ENCODE data around the gene TBC1D22A.

TBC1D22A gene

DNA sequence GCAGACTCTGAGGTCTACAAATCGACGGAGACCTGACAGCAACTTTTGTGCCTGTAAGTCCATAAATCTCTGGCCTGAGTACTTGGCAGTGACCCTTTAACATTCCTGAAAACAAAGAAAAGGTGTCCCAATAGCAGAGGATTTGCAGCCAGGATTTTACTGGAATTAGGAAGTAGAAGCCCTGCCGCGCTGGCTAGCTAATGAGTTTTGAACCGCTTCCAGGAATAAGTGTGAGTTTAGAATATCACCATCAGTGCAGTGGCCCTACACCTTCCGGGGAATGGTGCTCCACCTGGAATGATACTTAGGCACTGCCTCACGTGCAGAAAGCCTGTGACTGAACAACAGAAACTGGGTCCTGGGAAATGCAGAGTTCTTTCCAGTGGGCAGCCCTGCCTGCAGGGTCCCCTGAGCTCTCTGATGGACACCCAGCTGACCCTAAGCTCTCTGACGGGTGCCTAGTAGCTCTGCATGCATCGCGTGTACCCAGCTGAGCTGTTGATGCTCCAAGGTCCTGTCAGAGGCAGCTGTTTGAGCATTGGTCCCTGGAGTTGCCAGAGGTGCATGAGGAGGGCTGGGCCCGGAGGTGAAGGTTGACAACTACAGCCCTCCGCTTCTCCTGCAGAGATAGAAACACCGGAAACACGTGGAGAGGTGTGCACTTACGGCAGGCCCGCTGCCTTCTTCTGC is 380.9 kb downstream of the TBC1D22A start:
- no peak overlapping the region for H2AFZ ChIP-seq (ENCODE audit: low read length)
- H3K9ac ChIP-seq (ENCODE audit: low read length), result no peak overlapping the region
- no peaks in the 10 kb centered on the region for H3K4me1 ChIP-seq (ENCODE audit: low read length)
- no peak for DNase-seq
- H3K4me3 ChIP-seq (ENCODE audit: low read length), result no peak overlapping the region
- no peaks in the 10 kb centered on the region for H3K79me2 ChIP-seq (ENCODE audit: low read length)
- no peaks in the 10 kb centered on the region for H3K36me3 ChIP-seq (replicated peaks; ENCODE audit: insufficient read depth, low read length)
- no peaks in the 10 kb centered on the region for H3K9me2 ChIP-seq (replicated peaks; ENCODE audit: insufficient read depth, low read length)
- H4K20me1 ChIP-seq (ENCODE audit: insufficient read depth, low read length), result no peaks in the 10 kb centered on the region
- no peaks in the 10 kb centered on the region for H3F3A ChIP-seq (ENCODE audit: insufficient read depth, low read length)
- TF ChIP-seq EZH2 (optimal IDR thresholded peaks at IDR 0.05; ENCODE audit: low read depth, low read length), result no peak
- TF ChIP-seq, protein P1, sequence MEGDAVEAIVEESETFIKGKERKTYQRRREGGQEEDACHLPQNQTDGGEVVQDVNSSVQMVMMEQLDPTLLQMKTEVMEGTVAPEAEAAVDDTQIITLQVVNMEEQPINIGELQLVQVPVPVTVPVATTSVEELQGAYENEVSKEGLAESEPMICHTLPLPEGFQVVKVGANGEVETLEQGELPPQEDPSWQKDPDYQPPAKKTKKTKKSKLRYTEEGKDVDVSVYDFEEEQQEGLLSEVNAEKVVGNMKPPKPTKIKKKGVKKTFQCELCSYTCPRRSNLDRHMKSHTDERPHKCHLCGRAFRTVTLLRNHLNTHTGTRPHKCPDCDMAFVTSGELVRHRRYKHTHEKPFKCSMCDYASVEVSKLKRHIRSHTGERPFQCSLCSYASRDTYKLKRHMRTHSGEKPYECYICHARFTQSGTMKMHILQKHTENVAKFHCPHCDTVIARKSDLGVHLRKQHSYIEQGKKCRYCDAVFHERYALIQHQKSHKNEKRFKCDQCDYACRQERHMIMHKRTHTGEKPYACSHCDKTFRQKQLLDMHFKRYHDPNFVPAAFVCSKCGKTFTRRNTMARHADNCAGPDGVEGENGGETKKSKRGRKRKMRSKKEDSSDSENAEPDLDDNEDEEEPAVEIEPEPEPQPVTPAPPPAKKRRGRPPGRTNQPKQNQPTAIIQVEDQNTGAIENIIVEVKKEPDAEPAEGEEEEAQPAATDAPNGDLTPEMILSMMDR (IDR thresholded peaks at IDR 0.05; ENCODE audit: low read length), result no peak
- TF ChIP-seq EZH2phosphoT487 (IDR thresholded peaks at IDR 0.05; ENCODE audit: low read length), result no peak
- no peak overlapping the region for H3K27ac ChIP-seq (ENCODE audit: low read length)
- no peak overlapping the region for H3K4me2 ChIP-seq (ENCODE audit: low read depth, low read length)
- H3K27me3 ChIP-seq (replicated peaks; ENCODE audit: insufficient read depth, low read length), result no peaks in the 10 kb centered on the region
- H3K9me3 ChIP-seq (replicated peaks; ENCODE audit: insufficient read depth, low read length), result no peaks in the 10 kb centered on the region

DNA sequence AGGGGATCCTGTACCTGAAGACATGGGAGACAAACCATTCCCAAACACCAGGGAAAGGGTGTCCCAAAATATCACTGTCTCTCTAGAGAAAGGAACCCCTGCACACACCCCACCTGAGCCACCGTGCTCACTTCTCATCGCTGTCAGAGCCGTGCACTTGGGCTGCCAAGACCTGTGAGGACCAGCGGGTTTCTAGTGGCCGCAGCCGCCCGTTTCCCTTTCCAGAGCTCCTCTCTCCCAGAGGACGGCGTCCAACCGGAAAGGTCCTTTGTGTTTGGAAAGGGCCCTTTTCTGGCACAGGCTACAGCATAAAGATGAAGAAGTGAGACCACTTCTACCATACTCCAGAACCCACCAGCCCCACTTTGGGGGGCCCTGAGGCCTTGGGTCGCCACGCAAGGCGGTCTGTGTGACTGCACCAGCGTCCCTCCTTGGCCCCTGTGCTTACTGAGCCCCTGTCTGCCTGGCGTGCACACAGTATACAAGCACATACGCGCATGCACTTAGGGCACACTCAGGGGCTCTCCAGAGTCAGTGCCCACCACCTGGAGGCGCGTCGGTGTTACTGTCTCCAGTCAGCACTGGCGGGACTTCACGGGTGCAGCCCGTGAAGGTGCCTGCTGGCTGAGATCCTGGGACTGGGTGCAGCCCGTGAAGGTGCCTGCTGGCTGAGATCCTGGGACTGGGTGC is 381.8 kb downstream of the TBC1D22A start:
- no peak overlapping the region for H3K27ac ChIP-seq (ENCODE audit: low read length)
- TF ChIP-seq, protein P1 (IDR thresholded peaks at IDR 0.05; ENCODE audit: low read length), result no peak
- TF ChIP-seq EZH2 (optimal IDR thresholded peaks at IDR 0.05; ENCODE audit: low read depth, low read length) (no peak), EZH2phosphoT487 (IDR thresholded peaks at IDR 0.05; ENCODE audit: low read length) (no peak)
- H3K4me2 ChIP-seq (ENCODE audit: low read depth, low read length), result no peak overlapping the region
- H3K4me1 ChIP-seq (ENCODE audit: low read length), result no peaks in the 10 kb centered on the region
- H2AFZ ChIP-seq (ENCODE audit: low read length), result no peak overlapping the region
- H3K9me2 ChIP-seq (replicated peaks; ENCODE audit: insufficient read depth, low read length), result no peaks in the 10 kb centered on the region
- H3K4me3 ChIP-seq (ENCODE audit: low read length), result no peak overlapping the region
- no peaks in the 10 kb centered on the region for H3F3A ChIP-seq (ENCODE audit: insufficient read depth, low read length)
- H3K9me3 ChIP-seq (replicated peaks; ENCODE audit: insufficient read depth, low read length), result no peaks in the 10 kb centered on the region
- H4K20me1 ChIP-seq (ENCODE audit: insufficient read depth, low read length), result no peaks in the 10 kb centered on the region
- DNase-seq, result no peak
- H3K36me3 ChIP-seq (replicated peaks; ENCODE audit: insufficient read depth, low read length), result no peaks in the 10 kb centered on the region
- H3K27me3 ChIP-seq (replicated peaks; ENCODE audit: insufficient read depth, low read length), result no peaks in the 10 kb centered on the region
- H3K79me2 ChIP-seq (ENCODE audit: low read length), result no peaks in the 10 kb centered on the region
- H3K9ac ChIP-seq (ENCODE audit: low read length), result no peak overlapping the region

DNA sequence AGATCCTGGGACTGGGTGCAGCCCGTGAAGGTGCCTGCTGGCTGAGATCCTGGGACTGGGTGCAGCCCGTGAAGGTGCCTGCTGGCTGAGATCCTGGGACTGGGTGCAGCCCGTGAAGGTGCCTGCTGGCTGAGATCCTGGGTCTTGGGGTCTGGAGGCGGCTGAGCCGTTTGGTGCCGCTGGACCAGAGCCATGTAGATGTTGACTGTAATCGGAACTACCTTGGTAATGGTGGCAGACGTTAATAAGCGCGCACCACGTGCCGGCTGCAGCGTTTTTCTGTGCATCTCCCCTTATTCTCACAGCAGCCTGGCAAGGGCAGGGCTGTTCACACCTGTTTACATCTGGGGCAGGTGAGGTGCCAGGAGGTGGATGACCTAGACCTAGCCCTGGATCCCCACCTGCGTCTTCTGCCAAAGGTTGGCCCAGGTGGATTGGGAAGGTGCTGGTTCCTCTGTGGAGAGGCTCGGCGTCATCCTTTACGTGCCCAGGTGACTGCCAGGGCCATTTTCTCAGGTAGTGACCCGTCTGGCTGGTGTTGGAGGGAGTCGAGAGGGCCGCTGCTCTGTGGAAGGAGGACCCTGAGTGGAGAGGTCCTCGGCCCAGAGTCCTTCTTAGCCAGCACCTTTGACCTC is 382.5 kb downstream of the TBC1D22A start:
- no peak overlapping the region for H2AFZ ChIP-seq (ENCODE audit: low read length)
- no peak for DNase-seq
- TF ChIP-seq EZH2 (optimal IDR thresholded peaks at IDR 0.05; ENCODE audit: low read depth, low read length) (no peak), EZH2phosphoT487 (IDR thresholded peaks at IDR 0.05; ENCODE audit: low read length) (no peak)
- TF ChIP-seq, protein P1 (IDR thresholded peaks at IDR 0.05; ENCODE audit: low read length), result no peak

More for the DNA sequence above, 382.5 kb downstream of the TBC1D22A start:
- Histone ChIP-seq H3K9me2 (replicated peaks; ENCODE audit: insufficient read depth, low read length) (no peaks in the 10 kb centered on the region), H3F3A (ENCODE audit: insufficient read depth, low read length) (no peaks in the 10 kb centered on the region), H3K4me1 (ENCODE audit: low read length) (no peaks in the 10 kb centered on the region), H3K4me3 (ENCODE audit: low read length) (no peak overlapping the region), H3K27ac (ENCODE audit: low read length) (no peak overlapping the region), H3K9ac (ENCODE audit: low read length) (no peak overlapping the region), H3K27me3 (replicated peaks; ENCODE audit: insufficient read depth, low read length) (no peaks in the 10 kb centered on the region), H3K9me3 (replicated peaks; ENCODE audit: insufficient read depth, low read length) (no peaks in the 10 kb centered on the region), H3K79me2 (ENCODE audit: low read length) (no peaks in the 10 kb centered on the region), H4K20me1 (ENCODE audit: insufficient read depth, low read length) (no peaks in the 10 kb centered on the region), H3K36me3 (replicated peaks; ENCODE audit: insufficient read depth, low read length) (no peaks in the 10 kb centered on the region), H3K4me2 (ENCODE audit: low read depth, low read length) (no peak overlapping the region)
